Measurements from ENCODE around the gene MAP7D1. TPM values are rescaled to one million over a fixed set of nuclear protein-coding genes. Genes with fewer than 3 reads are reported as not detected.

The MAP7D1 gene
- total RNA-seq, 1 donor from 2014 or later, result 123 TPM

Other genes starting within 250 kb of the MAP7D1 start
- gene AGO3, start 225.1 kb upstream of the MAP7D1 start, total RNA-seq, result 23.8 TPM
- gene TEKT2, start 72.1 kb upstream of the MAP7D1 start, total RNA-seq, result 0.75 TPM
- 28.9 TPM for gene ADPRS, start 67.3 kb upstream of the MAP7D1 start, total RNA-seq
- gene COL8A2, start 30.9 kb upstream of the MAP7D1 start, total RNA-seq, result 10.8 TPM
- gene TRAPPC3, start 6.7 kb upstream of the MAP7D1 start, total RNA-seq, result 57.7 TPM
- 81.1 TPM for gene THRAP3, start 68.3 kb downstream of the MAP7D1 start, total RNA-seq
- 12.1 TPM for gene SH3D21, start 150.2 kb downstream of the MAP7D1 start, total RNA-seq
- gene EVA1B, start 167.5 kb downstream of the MAP7D1 start, total RNA-seq, result 30.3 TPM
- 61.2 TPM for gene STK40, start 229.8 kb downstream of the MAP7D1 start, total RNA-seq
- 41.3 TPM for gene LSM10, start 241.7 kb downstream of the MAP7D1 start, total RNA-seq

Measured in mucosa of gallbladder (tissue), 1 donor.